GM21529 (cell line): ENCODE measurements around the gene SLC17A9.
A peak's percentile ranks its signal among the peaks of the same experiment; 100 is the strongest.

Experiments used
- ATAC-seq: cut with Tn5 transposase; IDR thresholded peaks from one replicate; pipeline ENCODE4 v1.9.1; 2021; ENCODE audit not compliant: unreplicated experiment

Gene SLC17A9, protein sequence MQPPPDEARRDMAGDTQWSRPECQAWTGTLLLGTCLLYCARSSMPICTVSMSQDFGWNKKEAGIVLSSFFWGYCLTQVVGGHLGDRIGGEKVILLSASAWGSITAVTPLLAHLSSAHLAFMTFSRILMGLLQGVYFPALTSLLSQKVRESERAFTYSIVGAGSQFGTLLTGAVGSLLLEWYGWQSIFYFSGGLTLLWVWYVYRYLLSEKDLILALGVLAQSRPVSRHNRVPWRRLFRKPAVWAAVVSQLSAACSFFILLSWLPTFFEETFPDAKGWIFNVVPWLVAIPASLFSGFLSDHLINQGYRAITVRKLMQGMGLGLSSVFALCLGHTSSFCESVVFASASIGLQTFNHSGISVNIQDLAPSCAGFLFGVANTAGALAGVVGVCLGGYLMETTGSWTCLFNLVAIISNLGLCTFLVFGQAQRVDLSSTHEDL

DNA sequence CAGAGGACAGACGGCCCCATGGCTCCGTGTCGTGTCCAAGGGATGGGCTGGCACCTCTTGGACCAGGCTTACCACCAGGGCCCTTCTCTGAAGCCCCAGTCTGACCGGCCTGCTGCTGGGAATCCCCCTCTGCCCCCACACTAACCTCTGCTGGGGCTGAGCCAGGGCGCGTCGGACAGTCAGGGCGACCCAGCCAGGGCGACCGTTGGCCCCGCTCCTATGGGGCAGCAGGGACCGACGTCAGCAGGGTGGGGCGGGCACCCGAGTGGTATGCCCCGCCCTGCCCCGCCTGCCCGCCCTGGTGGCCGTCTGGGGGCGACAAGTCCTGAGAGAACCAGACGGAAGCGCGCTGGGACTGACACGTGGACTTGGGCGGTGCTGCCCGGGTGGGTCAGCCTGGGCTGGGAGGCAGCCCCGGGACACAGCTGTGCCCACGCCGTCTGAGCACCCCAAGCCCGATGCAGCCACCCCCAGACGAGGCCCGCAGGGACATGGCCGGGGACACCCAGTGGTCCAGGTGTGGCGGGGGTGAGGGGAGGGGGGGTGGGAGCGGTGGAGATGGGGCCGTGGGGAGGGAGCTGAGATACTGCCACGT is at the start of gene SLC17A9:
Gene SLC17A9 (plus strand): TSS at position 337 of the 595 bp plus-strand sequence. CDS start 122 bp downstream, at position 459.
- ATAC-seq: peak; percentile 52

DNA sequence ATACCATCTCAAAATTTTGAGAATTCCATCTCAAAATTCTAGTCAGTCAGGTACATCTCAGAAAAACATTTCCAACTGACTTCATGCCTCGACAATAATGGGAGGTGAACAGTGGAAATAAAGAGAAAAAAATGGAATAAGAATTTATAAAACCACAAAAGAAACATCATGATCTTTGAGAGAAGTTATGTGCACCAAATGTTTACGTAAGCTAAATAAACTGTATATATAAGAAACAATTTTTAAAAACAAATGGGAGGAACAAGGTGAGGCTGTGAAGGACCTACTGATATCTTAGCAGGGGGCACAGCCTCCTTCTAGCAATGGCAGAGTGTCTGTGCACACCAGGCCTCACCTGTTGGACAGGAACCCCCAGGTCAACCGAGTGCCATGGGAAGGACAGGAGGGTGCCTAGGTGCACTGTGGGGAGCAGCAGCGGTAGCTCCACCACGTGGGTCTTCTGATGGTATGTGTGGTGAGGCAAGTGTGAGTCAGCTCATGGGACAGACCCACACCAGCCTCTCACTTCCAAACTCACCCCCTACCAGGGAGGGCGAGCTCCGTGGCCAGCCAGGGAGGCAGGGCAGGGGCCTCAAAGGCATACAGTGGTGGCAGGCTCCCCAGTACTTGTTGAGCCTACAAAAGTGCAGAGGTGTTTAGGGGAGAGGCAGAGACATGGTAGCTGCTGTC is 49.4 kb upstream of the SLC17A9 start:
- no peak for ATAC-seq

DNA sequence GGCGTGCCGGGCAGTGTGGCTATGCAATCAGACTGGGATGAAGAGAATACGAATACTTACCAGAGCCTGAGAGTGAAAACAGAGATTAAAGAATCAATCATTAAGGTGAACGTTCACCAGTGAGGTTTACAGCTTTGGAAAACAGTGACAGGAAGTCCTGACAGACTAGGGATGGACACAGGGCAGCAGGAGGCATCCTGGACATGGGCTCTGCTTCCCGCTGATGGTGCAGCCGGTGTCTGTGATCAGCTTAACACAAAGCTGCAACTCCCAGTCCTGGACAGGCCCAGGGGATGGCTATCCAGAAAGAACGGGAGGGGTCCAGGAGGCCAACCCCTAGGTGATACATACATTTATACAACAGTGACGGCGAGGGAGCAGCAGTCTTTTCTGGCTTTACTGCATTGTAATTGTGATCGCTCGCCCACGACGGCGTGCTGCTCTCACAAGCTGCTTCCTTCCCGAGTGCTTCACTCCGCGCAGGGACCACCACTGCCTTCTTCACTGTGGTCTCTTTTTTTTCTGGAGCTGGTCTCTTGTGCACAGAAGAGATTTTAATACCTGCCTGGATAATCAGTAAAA is 46.9 kb upstream of the SLC17A9 start:
- no peak for ATAC-seq

DNA sequence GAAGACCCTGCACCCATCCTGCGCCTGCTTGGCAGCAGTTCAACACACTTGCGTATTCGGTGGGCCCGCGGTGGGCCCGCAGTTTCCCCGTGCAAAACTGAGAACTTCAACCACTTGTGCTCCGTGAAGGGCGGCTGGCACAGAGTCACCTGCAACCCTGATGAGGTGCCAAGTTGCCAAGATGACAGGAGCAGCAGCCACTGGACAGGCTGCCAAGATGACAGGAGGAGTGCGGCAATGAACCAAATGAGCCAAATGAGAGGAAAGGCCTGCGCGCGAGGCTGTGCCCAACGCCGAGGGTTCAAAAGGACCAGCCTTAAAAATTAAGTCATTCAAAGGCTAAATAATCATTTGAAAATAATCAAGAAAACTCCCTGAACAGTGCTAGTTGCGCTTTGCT is 46.3 kb upstream of the SLC17A9 start:
- no peak for ATAC-seq

DNA sequence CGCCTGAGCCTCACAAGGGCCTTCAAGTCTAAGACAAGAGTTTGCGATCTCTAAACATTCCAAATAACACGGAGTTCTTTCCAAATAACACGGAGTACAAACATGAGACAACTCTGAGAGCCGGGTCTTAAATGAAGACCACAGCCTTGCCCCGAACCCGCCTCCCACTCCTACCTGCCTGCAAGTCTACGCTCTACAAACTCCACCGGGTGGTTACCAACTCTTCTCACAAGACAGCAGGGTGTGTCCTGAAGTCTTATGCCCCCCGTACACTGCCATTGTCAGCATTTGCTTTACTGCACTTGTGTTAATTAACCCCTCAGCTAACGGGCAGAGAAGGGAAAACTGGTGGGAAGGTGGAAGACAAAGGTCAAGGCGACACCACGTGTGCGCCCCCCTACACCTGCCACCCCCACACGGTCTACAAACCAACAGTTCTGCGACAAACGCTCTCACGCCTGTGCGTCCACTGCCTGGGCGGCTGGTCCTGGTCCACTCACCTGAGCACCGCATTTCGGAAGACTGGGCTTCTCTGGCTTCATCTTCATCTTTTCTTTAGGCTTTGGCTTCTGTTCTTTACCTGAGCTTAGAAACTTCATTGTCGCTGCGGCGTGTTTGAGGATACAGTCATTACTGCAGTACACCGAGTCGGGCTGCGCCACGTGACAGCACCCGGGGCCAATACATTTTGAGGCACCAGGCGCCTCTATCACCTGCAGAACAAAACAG is 45.7 kb upstream of the SLC17A9 start:
- no peak for ATAC-seq

DNA sequence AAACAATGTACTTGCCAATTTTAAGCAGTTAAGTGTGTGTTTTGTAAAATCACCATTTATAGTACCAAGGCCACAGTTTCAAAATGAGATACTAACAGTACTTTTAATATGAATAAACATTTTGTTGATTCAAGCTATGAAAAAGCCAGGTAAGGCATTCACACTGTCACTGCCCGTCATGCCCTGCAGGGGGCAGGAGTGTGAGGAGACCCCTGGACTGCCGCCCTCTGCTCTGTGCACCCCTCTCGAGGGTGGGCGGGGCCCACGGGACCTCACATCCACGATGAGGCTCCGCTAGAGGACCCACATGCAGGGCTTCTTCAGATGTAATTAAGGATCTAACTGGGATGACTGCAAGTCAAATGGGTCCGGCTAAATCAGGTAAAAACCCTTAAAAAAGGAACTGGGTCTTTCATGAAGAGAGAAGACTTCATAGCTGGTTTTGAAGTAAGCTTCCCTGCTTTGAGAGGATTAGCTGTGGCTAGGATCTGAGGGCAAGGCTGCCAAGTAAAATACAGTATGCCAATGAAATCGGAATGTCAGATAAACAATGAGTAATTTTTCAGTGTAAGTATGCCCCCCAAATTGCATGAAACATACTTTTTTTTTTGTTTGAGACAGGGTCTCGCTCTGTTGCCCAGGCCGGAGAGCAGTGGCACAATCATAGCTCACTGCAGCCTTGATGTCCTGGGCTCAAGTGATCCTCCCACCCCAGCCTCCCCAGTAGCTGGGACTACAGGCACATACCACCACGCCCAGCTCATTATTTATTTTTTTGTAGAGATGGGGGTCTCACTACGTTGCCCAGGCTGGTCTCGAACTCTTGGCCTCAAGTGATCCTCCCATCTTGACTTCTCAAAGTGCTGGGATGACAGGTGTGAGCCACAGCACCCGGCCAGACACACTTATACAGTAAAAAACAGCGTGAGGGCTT is 44.9 kb upstream of the SLC17A9 start:
- no peak for ATAC-seq

DNA sequence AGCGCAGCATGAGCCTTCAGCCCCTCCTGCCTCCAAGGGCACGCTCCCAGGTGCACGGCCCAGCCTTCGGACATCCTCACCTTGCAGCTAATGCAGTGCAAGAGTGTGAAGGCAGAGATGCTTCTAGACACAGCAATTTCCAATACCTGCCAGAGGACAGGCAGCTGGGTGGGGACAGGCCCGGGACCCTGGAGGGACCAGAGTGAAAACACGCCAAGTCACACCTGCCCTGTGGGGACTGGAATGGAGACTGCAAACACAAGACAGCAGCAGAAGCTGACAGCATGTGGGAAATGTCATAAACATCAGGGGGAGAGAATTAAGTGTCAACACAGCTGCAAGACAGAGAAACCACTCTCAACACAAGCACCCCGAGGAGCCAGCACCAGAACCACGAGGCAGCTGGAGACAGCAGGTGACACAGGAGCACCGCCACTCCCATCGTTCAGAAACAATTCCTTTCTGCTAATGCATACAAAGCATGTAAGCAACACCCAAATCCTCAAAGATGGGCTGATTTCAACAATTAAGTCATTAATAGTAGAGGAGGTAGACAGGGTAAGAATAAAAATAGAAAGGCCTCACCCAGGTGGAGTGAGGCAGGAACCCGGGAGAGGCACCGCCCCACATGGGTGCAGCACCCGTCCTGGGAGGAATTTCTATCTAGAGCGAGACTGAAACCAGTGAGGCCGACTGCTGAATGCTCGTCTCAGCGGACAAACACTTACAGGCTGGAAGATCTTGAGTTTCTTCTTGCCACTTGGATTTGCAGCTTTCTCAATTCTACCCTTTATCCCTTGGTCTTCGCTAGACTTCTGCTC is 43.3 kb upstream of the SLC17A9 start:
- ATAC-seq: no peak

DNA sequence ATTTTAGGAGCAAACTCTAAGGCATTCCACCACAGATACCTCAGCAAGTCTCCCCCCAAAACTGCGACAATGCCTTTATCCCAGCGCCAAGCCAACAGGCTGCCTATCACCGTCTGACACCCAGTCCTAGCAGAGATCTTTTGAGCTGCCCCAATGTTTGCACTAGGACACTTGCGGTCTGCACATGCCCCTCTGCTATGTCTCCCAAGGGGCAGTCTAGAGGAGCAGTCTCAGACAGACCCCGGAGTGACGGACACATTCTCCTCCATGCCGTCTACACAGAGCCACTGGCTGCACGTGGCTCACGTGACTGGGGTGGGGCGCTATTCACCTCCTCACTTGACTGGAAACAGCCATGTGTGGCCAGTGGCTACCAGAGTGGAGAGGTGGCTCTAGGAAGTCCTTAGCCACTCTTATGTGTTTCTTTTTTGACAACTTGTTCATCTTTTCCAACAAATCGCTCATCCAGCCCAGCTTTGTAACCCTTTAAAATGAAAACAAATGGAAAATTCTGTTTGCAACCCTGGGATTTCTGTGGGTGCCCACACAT is 42.2 kb upstream of the SLC17A9 start:
- ATAC-seq: no peak

DNA sequence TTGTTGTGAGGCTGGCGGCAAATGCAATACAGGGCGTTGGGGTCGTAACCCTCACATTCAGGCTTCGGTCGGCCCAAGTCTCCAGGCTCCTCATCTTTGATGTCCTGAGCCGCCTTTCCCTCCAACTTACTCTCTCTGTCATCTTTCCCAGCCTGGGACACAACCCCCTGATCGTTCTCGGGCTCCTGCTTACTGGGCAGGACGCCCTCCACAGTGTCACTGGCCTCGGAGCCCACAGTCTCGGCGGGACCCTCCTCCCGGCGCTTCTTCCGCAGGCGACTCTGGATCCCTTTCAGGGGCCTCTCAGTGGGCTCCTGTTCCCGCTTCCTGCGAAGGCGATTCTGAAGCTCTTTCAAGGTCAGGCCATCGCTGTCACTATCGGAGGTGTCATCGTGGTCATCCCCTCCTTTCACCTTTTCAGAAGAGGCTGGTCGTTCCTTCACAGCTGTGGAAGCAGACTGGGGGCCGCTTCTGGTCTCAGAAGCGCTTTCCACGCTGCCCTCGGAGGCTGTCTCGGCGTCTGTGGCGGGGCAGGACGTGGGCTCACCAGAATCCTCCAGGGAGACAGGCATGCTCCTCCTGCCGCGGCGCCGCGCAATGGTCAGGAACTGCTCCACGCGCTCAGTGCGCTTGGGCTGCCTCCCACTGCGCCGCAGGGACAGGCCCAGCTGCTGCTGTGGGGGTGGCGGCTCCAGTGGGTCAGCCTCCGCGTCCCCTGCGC is 41.6 kb upstream of the SLC17A9 start:
- ATAC-seq: no peak

DNA sequence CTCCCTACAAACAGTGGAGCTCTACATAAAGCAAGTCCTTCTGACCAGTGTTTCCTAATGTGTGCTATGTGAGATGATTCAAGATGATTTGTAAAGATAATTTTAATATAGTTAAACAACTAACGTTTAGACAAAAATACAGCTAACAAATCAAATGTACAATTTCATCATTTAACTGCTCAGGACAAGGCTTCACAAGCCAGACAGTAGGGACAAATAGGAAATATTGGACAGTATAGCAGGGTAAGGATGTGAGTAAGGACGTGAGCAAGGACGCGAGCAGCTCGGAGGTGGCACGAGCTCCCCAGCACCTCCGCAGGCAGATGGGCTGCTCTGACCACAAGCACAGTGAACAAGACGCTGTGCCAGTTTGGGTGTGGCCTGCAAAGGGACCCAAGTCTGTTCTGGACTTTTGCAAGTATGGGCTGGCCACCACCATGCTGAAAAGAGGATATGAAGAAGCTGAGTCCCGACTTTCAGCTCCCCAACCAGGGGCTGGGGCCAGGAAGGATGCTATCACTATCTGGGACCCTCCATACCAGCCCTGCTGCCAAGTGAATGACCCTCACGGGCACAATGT is 40.7 kb upstream of the SLC17A9 start:
- ATAC-seq: no peak

DNA sequence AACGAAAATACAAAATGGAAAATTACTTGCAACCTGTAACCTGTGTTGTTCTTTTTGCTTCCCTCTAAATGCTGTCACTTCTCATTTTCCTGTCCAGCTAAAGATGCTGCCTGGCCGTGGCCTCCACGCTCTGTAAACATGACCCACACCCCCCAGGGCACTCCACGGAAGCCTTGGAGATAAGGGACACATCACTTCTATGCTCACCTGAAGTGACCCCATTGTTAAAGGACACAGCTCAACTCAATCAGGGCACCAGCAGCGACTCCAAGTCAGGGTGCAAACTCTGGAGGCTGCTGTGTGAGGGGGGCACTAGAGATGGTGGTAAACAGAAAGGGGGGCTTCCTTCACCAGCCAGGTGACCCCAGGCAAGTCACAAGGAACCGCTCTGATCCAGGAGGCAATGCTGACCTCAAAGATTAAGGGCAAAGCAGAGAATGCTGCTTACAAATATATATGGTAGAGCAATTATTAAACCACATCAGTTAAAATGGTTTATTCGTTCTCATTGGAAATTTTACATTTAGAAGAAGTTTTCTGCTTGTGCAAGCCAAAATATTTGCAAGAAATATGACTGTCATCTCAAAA is 39.4 kb upstream of the SLC17A9 start:
- ATAC-seq: no peak

DNA sequence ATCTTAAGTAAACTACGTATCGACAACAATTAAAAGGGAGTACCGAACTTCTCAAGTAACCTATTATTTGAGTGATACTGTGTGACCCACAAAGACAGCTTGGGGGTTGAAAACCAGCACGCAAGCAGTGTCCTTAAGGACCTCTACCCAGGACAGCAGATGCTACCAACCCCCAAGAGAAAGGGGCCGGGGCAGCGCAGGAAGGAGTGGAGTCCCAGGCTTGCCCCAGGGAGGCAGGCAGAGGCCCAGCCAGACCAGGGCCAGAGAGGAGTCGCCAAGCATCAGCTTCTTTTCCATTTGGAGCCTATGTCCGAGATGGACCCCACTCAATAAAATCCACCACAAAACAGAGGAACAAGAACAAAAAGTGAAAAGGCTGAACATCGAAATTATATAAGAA is 38.1 kb upstream of the SLC17A9 start:
- ATAC-seq: no peak

DNA sequence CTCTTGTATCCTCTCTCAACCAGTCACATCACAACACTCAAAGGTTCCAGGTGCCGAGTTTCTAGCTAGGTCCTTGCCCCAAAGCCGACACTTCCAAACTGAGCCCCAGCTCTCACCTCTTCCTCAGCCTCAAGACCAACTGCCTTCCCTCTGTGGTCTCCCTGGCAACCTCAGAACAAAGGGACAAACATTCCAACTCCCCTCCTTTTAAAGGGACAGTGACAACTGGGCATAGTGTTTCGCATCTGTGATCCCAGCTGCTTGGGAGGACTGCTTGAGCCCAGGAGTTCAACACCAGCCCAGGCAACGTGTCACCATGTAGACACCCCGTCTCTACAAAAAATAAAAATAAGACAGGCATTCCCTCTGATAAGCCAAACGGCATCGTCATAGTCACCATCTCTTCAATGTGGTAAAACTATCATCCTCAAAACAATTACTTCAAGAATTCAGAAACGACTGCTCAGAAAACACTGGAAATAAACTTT is 37.5 kb upstream of the SLC17A9 start:
- ATAC-seq: no peak

DNA sequence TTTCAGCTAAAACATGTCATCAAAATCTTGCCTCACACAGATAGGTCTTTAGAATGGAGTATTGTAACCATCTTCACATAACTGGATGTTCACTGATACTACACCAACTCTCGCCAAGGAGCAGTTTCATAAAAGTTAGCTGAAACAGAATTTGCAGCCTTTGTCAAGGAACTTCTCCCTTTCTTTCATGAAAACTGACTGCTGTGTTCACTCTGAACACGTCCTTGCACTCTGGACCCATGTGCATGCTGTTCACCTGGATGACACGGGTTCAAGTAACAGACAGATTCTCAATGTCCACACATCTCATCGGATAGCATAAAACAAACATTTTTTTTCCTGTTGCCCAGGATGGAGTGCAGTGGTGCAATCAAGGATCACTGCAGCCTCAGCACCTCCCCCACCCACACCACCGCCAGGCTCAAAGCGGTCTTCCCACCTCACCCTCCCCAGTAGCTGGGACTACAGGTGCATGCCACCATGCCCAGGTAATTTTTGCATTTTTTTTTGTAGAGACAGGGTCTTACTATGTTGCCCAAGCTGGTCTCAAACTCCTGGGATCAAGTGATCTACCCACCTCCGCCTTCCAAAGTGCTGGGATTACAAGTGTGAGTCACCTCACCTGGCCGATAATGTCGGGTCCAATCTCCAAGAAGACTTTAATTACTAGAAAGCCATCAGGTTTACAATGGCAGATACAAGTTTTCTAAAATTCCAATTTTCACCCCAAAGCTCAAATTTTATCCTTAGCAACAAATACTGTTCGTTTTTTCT is 35.6 kb upstream of the SLC17A9 start:
- no peak for ATAC-seq

DNA sequence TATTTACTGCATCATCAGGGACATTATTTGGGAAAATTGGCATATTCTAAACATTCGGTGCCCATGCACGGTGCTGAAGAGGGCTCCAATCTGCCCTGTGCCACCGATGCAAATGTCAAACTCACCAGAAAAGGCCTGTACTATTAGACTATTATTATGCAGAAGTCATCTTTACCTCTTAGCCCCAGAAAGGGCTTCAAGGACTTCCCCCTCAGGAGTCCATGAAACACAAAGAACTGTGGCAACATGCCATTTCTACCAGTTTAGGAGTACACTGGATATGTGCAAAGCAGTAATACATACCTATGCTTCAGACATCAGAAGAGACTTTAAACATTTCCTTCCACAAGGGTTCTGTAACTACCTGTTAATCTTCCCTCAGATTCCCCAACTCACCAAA is 34.8 kb upstream of the SLC17A9 start:
- ATAC-seq: no peak

DNA sequence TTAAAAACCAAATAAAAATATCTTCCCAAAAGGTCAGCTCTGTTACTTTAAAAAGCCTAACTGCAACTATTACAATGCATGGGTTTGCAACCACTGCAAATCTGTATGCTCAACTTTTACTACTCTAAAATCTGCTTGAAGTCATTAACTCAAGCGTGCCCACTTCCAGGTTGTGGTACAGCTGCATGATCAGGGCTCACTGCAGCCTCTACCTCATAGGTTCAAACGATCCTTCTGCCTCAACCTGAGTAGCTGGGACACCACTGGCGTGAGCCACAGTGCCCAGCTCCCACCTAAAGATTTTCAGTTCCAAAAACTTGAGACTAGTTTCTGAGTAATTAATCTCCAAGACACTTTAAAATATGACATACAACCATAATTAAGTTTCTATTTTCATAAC is 34.4 kb upstream of the SLC17A9 start:
- ATAC-seq: no peak
